Trophoblast cell (in vitro differentiated cells and primary cell): Measurements from ENCODE around the gene KIF16B.

Experiments
- DNase-seq, 2 donors: peaks; one replicate each; pipeline ENCODE4 v3.0.0-alpha.2; 2016
- H2AFZ ChIP-seq: 2 replicates; pipeline ENCODE4 v1.6.1; 2013; ENCODE audit warnings: low read length, moderate library complexity, mild to moderate bottlenecking; ENCODE audit not compliant: insufficient read depth, poor library complexity
- H2AK5ac ChIP-seq: 2 replicates; pipeline ENCODE4 v1.6.1; 2013; ENCODE audit warnings: mild to moderate bottlenecking, low read length
- H2BK120ac ChIP-seq: 2 replicates; pipeline ENCODE4 v1.6.1; 2013; ENCODE audit warnings: low read length, mild to moderate bottlenecking, moderate library complexity; ENCODE audit not compliant: insufficient read depth, poor library complexity
- H2BK12ac ChIP-seq: 2 replicates; pipeline ENCODE4 v1.6.1; 2013; ENCODE audit warnings: mild to moderate bottlenecking, low read length, moderate library complexity
- H2BK5ac ChIP-seq: 2 replicates; pipeline ENCODE4 v1.6.1; 2013; ENCODE audit warnings: low read length, low read depth, moderate library complexity, mild to moderate bottlenecking; ENCODE audit not compliant: poor library complexity
- H3K14ac ChIP-seq: 2 replicates; pipeline ENCODE4 v1.6.1; 2013; ENCODE audit warnings: mild to moderate bottlenecking, low read length
- H3K18ac ChIP-seq: 2 replicates; pipeline ENCODE4 v1.6.1; 2013; ENCODE audit warnings: mild to moderate bottlenecking, low read length
- H3K23ac ChIP-seq: 2 replicates; pipeline ENCODE4 v1.6.1; 2013; ENCODE audit warnings: low read length
- H3K27ac ChIP-seq: 2 replicates; pipeline ENCODE4 v1.5.1; 2013; ENCODE audit warnings: low read depth, mild to moderate bottlenecking, inconsistent platforms, low read length, moderate library complexity
- H3K27me3 ChIP-seq: 2 replicates; pipeline ENCODE4 v1.6.1; 2013; ENCODE audit warnings: inconsistent platforms, mild to moderate bottlenecking, low read length, moderate library complexity; ENCODE audit not compliant: insufficient read depth
- H3K36me3 ChIP-seq, 2 experiments: 1 replicate in 1 of 2; 2 replicates in 1 of 2; pipeline ENCODE4 v1.6.1; 2013; ENCODE audit warnings: low read length in 2 of 2, mild to moderate bottlenecking in 2 of 2, moderate library complexity in 1 of 2; ENCODE audit not compliant: insufficient read depth in 2 of 2, control insufficient read depth in 1 of 2
- H3K4ac ChIP-seq: 2 replicates; pipeline ENCODE4 v1.6.1; 2013; ENCODE audit warnings: low read depth, mild to moderate bottlenecking, low read length, moderate library complexity
- H3K4me1 ChIP-seq, 2 experiments: 1 replicate in 1 of 2; 2 replicates in 1 of 2; pipeline ENCODE4 v1.6.1; 2013; ENCODE audit warnings: low read length in 2 of 2, mild to moderate bottlenecking in 2 of 2, moderate library complexity in 1 of 2; ENCODE audit not compliant: insufficient read depth in 2 of 2, control insufficient read depth in 1 of 2
- H3K4me2 ChIP-seq: 2 replicates; pipeline ENCODE4 v1.6.1; 2013; ENCODE audit warnings: inconsistent platforms, mild to moderate bottlenecking, low read length, moderate library complexity
- H3K4me3 ChIP-seq: 2 replicates; pipeline ENCODE4 v1.5.1; 2013; ENCODE audit warnings: mild to moderate bottlenecking, low read depth, low read length, inconsistent platforms
- H3K79me1 ChIP-seq: one replicate; pipeline ENCODE4 v1.6.1; 2013; ENCODE audit warnings: low read length
- H3K79me2 ChIP-seq: 2 replicates; pipeline ENCODE4 v1.6.1; 2013; ENCODE audit warnings: low read length, mild to moderate bottlenecking; ENCODE audit not compliant: control insufficient read depth, insufficient read depth, poor library complexity
- H3K9ac ChIP-seq: 2 replicates; pipeline ENCODE4 v1.6.1; 2013; ENCODE audit warnings: mild to moderate bottlenecking, low read length
- H3K9me3 ChIP-seq: 2 replicates; pipeline ENCODE4 v1.6.1; 2013; ENCODE audit warnings: low read depth, mild to moderate bottlenecking, control low read depth, inconsistent platforms, low read length; ENCODE audit not compliant: insufficient read depth
- H4K12ac ChIP-seq: 2 replicates; pipeline ENCODE4 v1.6.1; 2013; ENCODE audit warnings: low read depth, mild to moderate bottlenecking, low read length, moderate library complexity
- H4K8ac ChIP-seq: 2 replicates; pipeline ENCODE4 v1.6.1; 2013; ENCODE audit warnings: low read depth, mild to moderate bottlenecking, low read length, moderate library complexity
- H4K91ac ChIP-seq: one replicate; pipeline ENCODE4 v1.6.1; 2013; ENCODE audit warnings: low read depth, mild to moderate bottlenecking, low read length, moderate library complexity
- WGBS: extraction: QIAGEN DNeasy Blood & Tissue Kit; methylation state at CpG from one replicate; pipeline ENCODE4 v1.1.7; 2013; ENCODE audit warnings: missing lambda C conversion rate; ENCODE audit not compliant: insufficient read length, insufficient coverage; ENCODE audit errors: extremely low coverage; 5-methylcytosine and 5-hydroxymethylcytosine counted together

Gene KIF16B

GRCh38 chr20:16609066-16609465, 35.8 kb upstream of the KIF16B start:
- Histone ChIP-seq H3K9me3 (no peaks in the 10 kb centered on the region), H4K12ac (no peak overlapping the region), H3K79me2 (no peaks in the 10 kb centered on the region), H2AFZ (no peak overlapping the region), H4K91ac (no peak overlapping the region), H2AK5ac (no peak overlapping the region), H3K27me3 (no peaks in the 10 kb centered on the region), H3K18ac (no peak overlapping the region), H2BK120ac (no peak overlapping the region), H2BK12ac (no peak overlapping the region), H3K14ac (no peak overlapping the region), H3K4me1 (no peaks in the 10 kb centered on the region), H3K4me3 (no peak overlapping the region), H4K8ac (no peak overlapping the region), H3K79me1 (no peaks in the 10 kb centered on the region), H3K4me2 (no peak overlapping the region), H3K36me3 (no peaks in the 10 kb centered on the region), H3K9ac (no peak overlapping the region), H2BK5ac (no peak overlapping the region), H3K4ac (no peak overlapping the region), H3K23ac (no peak overlapping the region), H3K27ac (no peak overlapping the region)
- DNase-seq, result no peak
- no CpG with 5 or more reads among the region's 9 CpGs for WGBS

- Histone ChIP-seq H3K27ac (no peak overlapping the region), H3K14ac (no peak overlapping the region), H2AK5ac (no peak overlapping the region), H4K91ac (no peak overlapping the region), H3K79me2 (no peaks in the 10 kb centered on the region), H3K18ac (no peak overlapping the region), H4K8ac (no peak overlapping the region), H4K12ac (no peak overlapping the region), H3K9ac (no peak overlapping the region), H3K79me1 (no peaks in the 10 kb centered on the region), H3K9me3 (no peaks in the 10 kb centered on the region), H2BK120ac (no peak overlapping the region), H3K4ac (no peak overlapping the region), H3K4me1 (no peaks in the 10 kb centered on the region), H3K4me3 (no peak overlapping the region), H2BK5ac (no peak overlapping the region), H3K36me3 (no peaks in the 10 kb centered on the region), H2BK12ac (no peak overlapping the region), H3K4me2 (no peak overlapping the region), H2AFZ (no peak overlapping the region), H3K27me3 (no peaks in the 10 kb centered on the region), H3K23ac (no peak overlapping the region)
- no CpG with 5 or more reads among the region's 2 CpGs for WGBS
- no peak for DNase-seq
Measured at GRCh38 chr20:16608277-16608650, 35.0 kb upstream of the KIF16B start.

GRCh38 chr20:16607364-16608276, 34.4 kb upstream of the KIF16B start:
- H3K4me3 ChIP-seq, result no peak overlapping the region
- no peak overlapping the region for H3K14ac ChIP-seq
- H3K4me2 ChIP-seq, result no peak overlapping the region
- no peak overlapping the region for H2BK120ac ChIP-seq
- no peak overlapping the region for H3K9ac ChIP-seq
- no peak overlapping the region for H4K8ac ChIP-seq
- H3K79me2 ChIP-seq, result no peaks in the 10 kb centered on the region
- no CpG with 5 or more reads among the region's 12 CpGs for WGBS
- no peak overlapping the region for H2AFZ ChIP-seq
- no peak overlapping the region for H4K91ac ChIP-seq
- no peak overlapping the region for H3K4ac ChIP-seq
- no peak overlapping the region for H2AK5ac ChIP-seq
- DNase-seq, result no peak
- H3K23ac ChIP-seq, result no peak overlapping the region
- H3K79me1 ChIP-seq, result no peaks in the 10 kb centered on the region
- no peaks in the 10 kb centered on the region for H3K27me3 ChIP-seq
- H2BK12ac ChIP-seq, result no peak overlapping the region
- no peaks in the 10 kb centered on the region for H3K36me3 ChIP-seq
- H3K4me1 ChIP-seq, result no peaks in the 10 kb centered on the region
- no peak overlapping the region for H4K12ac ChIP-seq
- H2BK5ac ChIP-seq, result no peak overlapping the region
- no peaks in the 10 kb centered on the region for H3K9me3 ChIP-seq
- no peak overlapping the region for H3K27ac ChIP-seq
- no peak overlapping the region for H3K18ac ChIP-seq

GRCh38 chr20:16606468-16607070, 33.3 kb upstream of the KIF16B start:
- Histone ChIP-seq H3K36me3 (no peaks in the 10 kb centered on the region), H3K9ac (no peak overlapping the region), H3K23ac (no peak overlapping the region), H3K18ac (no peak overlapping the region), H4K12ac (no peak overlapping the region), H2BK120ac (no peak overlapping the region), H3K4me2 (no peak overlapping the region), H3K4me1 (no peaks in the 10 kb centered on the region), H2AFZ (no peak overlapping the region), H2BK5ac (no peak overlapping the region), H3K27ac (no peak overlapping the region), H3K4ac (no peak overlapping the region), H3K14ac (no peak overlapping the region), H3K27me3 (no peaks in the 10 kb centered on the region), H3K79me1 (no peaks in the 10 kb centered on the region), H2BK12ac (no peak overlapping the region), H4K8ac (no peak overlapping the region), H3K9me3 (no peaks in the 10 kb centered on the region), H3K4me3 (no peak overlapping the region), H2AK5ac (no peak overlapping the region), H4K91ac (no peak overlapping the region), H3K79me2 (no peaks in the 10 kb centered on the region)
- WGBS, result no CpG with 5 or more reads among the region's 3 CpGs
- no peak for DNase-seq
